PC-3 (cell line): ENCODE data around the gene GALNT3. TPM values are rescaled to one million over a fixed set of nuclear protein-coding genes. Genes with fewer than 3 reads are reported as not detected.

Experiments used
- ATAC-seq: fragments of 200-7000 bp; cut with Tn5 transposase; 2 replicates; pipeline ENCODE4 v1.9.1; 2020; ENCODE audit warnings: mild to moderate bottlenecking, moderate library complexity
- BruUV-seq: library from RNA; stranded (reverse); fragments of 400-500 nt; replicated peaks from 2 replicates; lab custom pipeline; 2021; lab: Mats Ljungman, UMichigan
- CTCF ChIA-PET: fragments of 300-600 bp; sonication (Branson Sonifier 250); formaldehyde crosslinking; loops from one replicate; lab custom pipeline; 2022; ENCODE audit warnings: antibody characterized with exemption; lab: Charles Lee
- POLR2A ChIA-PET: fragments of 300-600 bp; sonication (Branson Sonifier 250); formaldehyde crosslinking; loops from one replicate; lab custom pipeline; 2022; ENCODE audit warnings: antibody characterized with exemption; ENCODE audit not compliant: unreplicated experiment; lab: Charles Lee
- DNase-seq: peaks from one replicate; pipeline ENCODE4 v3.0.0-alpha.2; 2015
- H2AFZ ChIP-seq: fragments of 300-600 bp; sonication (generic); 2 replicates; pipeline ENCODE4 v1.6.0; 2016; ENCODE audit warnings: antibody characterized with exemption, low read length
- H3F3A ChIP-seq: fragments of 300-600 bp; sonication (generic); one replicate; pipeline ENCODE4 v1.6.0; 2017; ENCODE audit warnings: antibody characterized with exemption, low read length, control low read depth, mild to moderate bottlenecking; ENCODE audit not compliant: unreplicated experiment
- H3K27ac ChIP-seq: fragments of 300-600 bp; sonication (generic); 2 replicates; pipeline ENCODE4 v1.5.1; 2016; ENCODE audit warnings: mild to moderate bottlenecking, low read length
- H3K27me3 ChIP-seq: fragments of 300-600 bp; sonication (generic); 2 replicates; pipeline ENCODE4 v1.6.1; 2016; ENCODE audit warnings: low read length, mixed read lengths
- H3K36me3 ChIP-seq: fragments of 300-600 bp; sonication (generic); 2 replicates; pipeline ENCODE4 v1.6.1; 2016; ENCODE audit warnings: low read depth, mixed run types, low read length, mixed read lengths
- H3K4me1 ChIP-seq: fragments of 300-600 bp; sonication (generic); 2 replicates; pipeline ENCODE4 v1.5.1; 2016; ENCODE audit warnings: low read length; ENCODE audit not compliant: insufficient read depth
- H3K4me2 ChIP-seq: fragments of 300-600 bp; sonication (generic); 2 replicates; pipeline ENCODE4 v1.6.0; 2016; ENCODE audit warnings: low read length
- H3K4me3 ChIP-seq: fragments of 300-600 bp; sonication (generic); 2 replicates; pipeline ENCODE4 v1.5.1; 2016; ENCODE audit warnings: mild to moderate bottlenecking, low read length, mixed read lengths
- H3K79me2 ChIP-seq: fragments of 300-600 bp; sonication (generic); 2 replicates; pipeline ENCODE4 v1.6.1; 2017; ENCODE audit warnings: low read length, mixed read lengths
- H3K9ac ChIP-seq: fragments of 300-600 bp; sonication (generic); 2 replicates; pipeline ENCODE4 v1.6.0; 2016; ENCODE audit warnings: mild to moderate bottlenecking, low read length
- H3K9me2 ChIP-seq: fragments of 300-600 bp; sonication (generic); replicated peaks from 2 replicates; pipeline ENCODE4 v1.6.1; 2016; ENCODE audit warnings: mixed run types, low read length, mixed read lengths
- H3K9me3 ChIP-seq: fragments of 300-600 bp; sonication (generic); 2 replicates; pipeline ENCODE4 v1.6.1; 2016; ENCODE audit warnings: low read length, mixed read lengths
- H4K20me1 ChIP-seq: fragments of 300-600 bp; sonication (generic); 2 replicates; pipeline ENCODE4 v1.6.1; 2016; ENCODE audit warnings: low read length, mixed read lengths
- EZH2 ChIP-seq: fragments of 300-600 bp; sonication (generic); IDR thresholded peaks from one replicate; pipeline ENCODE4 v1.6.1; 2017; ENCODE audit warnings: antibody characterized with exemption, mild to moderate bottlenecking, low read length; ENCODE audit not compliant: unreplicated experiment
- EZH2phosphoT487 ChIP-seq: fragments of 300-600 bp; sonication (generic); IDR thresholded peaks from 2 replicates; pipeline ENCODE4 v1.6.1; 2018; ENCODE audit warnings: mild to moderate bottlenecking, antibody characterized with exemption, low read length, borderline replicate concordance
- intact Hi-C: fragments of 100-400 bp; cut with micrococcal nuclease; formaldehyde crosslinking; loops from 2 replicates; pipeline ENCODE4 v1.9.0; 2023
- total RNA-seq: library from RNA; depleted of rRNA; stranded (reverse); fragments of >200 nt; gene quantifications from 2 replicates; pipeline ENCODE4 v1.2.3, GENCODE V29; 2014
- TF ChIP-seq, protein P1 (sequence below): fragments of 300-600 bp; sonication (generic); conservative IDR thresholded peaks from 2 replicates; pipeline ENCODE4 v1.5.1; 2017; ENCODE audit warnings: antibody characterized with exemption, low read depth, mild to moderate bottlenecking, low read length

GALNT3 gene
- total RNA-seq, 1 experiment from 2014 or later: 44.8 TPM

DNA sequence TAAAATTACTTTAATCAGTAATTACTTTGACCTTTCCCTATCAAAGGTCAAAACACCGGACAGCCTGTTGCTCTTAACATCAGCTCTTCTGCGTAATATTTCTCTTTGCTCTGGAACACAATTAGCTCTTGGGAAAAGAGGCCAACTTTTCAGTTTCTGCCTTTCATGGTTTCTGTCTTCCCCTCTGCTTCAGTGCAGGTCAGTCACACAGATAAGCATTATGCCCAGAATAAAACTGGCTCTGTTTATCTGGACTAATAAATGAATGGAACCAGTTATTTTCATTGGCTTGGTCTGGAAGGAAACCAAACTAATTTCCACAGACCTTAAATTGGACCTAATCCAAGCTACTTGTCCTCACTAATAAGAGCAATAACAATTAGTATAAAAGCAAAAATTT, 26.2 kb upstream of the GALNT3 start:
- ATAC-seq (no peak), DNase-seq (no peak)
- H3K4me2 ChIP-seq: no peak overlapping the region
- POLR2A ChIA-PET: interaction anchor here (0.6 kb wide), 1 partner anchor 63 kb away, joined by 3 read pairs; no protein-coding TSS in a partner anchor
- BruUV-seq: no TSS peak
- H3K79me2 ChIP-seq: no peaks in the 10 kb centered on the region
- H3K4me3 ChIP-seq: no peak overlapping the region
- H4K20me1 ChIP-seq: no peaks in the 10 kb centered on the region
- H3K36me3 ChIP-seq: no peaks in the 10 kb centered on the region
- H3K4me1 ChIP-seq: peaks cover 4% of the 10 kb centered on the region; the same call in 1 of the 2 replicates
- H3K27ac ChIP-seq: no peak overlapping the region
- no peak overlapping the region for H3K9ac ChIP-seq
- no peaks in the 10 kb centered on the region for H3K27me3 ChIP-seq
- no peaks in the 10 kb centered on the region for H3K9me3 ChIP-seq
- CTCF ChIA-PET: interaction anchor here (0.6 kb wide), 1 partner anchor 54 kb away, joined by 3 read pairs; no protein-coding TSS in a partner anchor
- no peaks in the 10 kb centered on the region for H3K9me2 ChIP-seq
- no peaks in the 10 kb centered on the region for H3F3A ChIP-seq
- intact Hi-C loops: no loop called here
- TF ChIP-seq EZH2phosphoT487: no peak
- no peak for TF ChIP-seq EZH2
- TF ChIP-seq, protein P1, sequence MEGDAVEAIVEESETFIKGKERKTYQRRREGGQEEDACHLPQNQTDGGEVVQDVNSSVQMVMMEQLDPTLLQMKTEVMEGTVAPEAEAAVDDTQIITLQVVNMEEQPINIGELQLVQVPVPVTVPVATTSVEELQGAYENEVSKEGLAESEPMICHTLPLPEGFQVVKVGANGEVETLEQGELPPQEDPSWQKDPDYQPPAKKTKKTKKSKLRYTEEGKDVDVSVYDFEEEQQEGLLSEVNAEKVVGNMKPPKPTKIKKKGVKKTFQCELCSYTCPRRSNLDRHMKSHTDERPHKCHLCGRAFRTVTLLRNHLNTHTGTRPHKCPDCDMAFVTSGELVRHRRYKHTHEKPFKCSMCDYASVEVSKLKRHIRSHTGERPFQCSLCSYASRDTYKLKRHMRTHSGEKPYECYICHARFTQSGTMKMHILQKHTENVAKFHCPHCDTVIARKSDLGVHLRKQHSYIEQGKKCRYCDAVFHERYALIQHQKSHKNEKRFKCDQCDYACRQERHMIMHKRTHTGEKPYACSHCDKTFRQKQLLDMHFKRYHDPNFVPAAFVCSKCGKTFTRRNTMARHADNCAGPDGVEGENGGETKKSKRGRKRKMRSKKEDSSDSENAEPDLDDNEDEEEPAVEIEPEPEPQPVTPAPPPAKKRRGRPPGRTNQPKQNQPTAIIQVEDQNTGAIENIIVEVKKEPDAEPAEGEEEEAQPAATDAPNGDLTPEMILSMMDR: no peak
- no peak overlapping the region for H2AFZ ChIP-seq

DNA sequence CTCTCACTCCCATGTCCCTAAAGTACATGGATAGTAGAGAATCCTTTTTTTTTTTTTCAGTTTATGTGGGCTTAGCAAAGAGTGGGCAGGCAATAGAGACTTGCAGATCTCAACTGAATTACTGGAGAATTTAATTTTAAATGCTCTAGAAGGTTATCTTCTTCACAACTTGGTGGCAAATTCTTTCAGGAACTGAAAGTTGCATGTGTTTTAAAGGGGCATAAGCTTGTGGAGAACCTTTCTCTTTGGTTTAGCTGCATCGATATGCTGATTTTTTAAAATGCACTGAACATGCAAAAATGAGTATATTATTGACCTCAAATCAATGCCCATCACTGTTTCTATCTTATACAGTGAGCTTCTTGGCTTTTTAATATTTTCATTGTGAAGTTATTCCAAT, 24.9 kb upstream of the GALNT3 start:
- no peaks in the 10 kb centered on the region for H3K36me3 ChIP-seq
- H3K4me2 ChIP-seq: no peak overlapping the region
- H3K4me3 ChIP-seq: no peak overlapping the region
- no peak overlapping the region for H2AFZ ChIP-seq
- H4K20me1 ChIP-seq: no peaks in the 10 kb centered on the region
- H3K27ac ChIP-seq: no peak overlapping the region
- POLR2A ChIA-PET: interaction anchor here (0.7 kb wide), 1 partner anchor 42 kb away, joined by 20 read pairs; no protein-coding TSS in a partner anchor
- no peaks in the 10 kb centered on the region for H3K4me1 ChIP-seq
- CTCF ChIA-PET: no interaction called here
- TF ChIP-seq EZH2phosphoT487: no peak
- no peak for TF ChIP-seq EZH2
- TF ChIP-seq, protein P1: no peak
- no peak for DNase-seq
- ATAC-seq: no peak
- H3K79me2 ChIP-seq: no peaks in the 10 kb centered on the region
- no peaks in the 10 kb centered on the region for H3F3A ChIP-seq
- no peaks in the 10 kb centered on the region for H3K9me3 ChIP-seq
- H3K27me3 ChIP-seq: no peaks in the 10 kb centered on the region
- no peak overlapping the region for H3K9ac ChIP-seq
- intact Hi-C loops: no loop called here
- no TSS peak for BruUV-seq
- no peaks in the 10 kb centered on the region for H3K9me2 ChIP-seq

DNA sequence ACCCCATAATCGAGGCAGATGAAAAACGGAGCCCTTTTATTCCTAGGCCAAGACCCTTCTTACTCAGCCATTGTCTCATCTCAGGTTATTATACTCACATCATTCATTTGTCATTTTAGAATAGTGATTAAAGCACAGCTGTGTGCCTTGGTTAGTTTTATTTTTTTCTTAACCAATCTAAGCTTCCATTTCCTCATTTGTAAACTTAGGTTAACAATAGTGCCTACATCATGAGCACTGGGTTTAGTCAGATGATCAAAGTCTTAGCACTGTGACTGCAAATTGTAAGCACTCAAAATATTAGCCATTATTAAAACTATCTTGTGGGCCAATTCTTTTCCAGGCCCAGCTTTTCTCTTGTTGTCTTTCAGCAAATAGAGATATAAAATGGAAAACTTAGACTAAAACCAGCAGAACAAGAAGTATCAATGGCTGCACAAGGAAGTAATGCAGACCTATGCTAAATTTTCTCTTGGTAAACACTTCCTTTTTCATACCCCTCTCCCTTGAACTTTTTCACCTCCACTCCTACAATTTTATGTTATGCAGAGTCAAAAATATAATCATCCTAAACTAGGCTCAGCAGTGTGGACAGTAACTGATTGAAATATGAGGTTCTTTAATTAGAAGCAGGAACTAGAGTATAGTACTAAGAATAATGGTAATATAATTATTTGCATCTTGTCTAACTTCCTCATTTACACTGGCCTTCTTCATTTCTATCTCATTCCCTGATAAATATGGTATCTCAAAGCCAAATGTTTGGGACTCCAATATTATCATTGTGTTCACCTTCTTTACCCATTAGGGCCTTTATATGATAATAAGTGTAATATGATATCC, 21.5 kb upstream of the GALNT3 start:
- Histone ChIP-seq H3K4me2 (no peak overlapping the region), H3K4me3 (no peak overlapping the region), H3F3A (no peaks in the 10 kb centered on the region), H3K27ac (no peak overlapping the region), H3K36me3 (no peaks in the 10 kb centered on the region), H3K27me3 (no peaks in the 10 kb centered on the region), H2AFZ (no peak overlapping the region), H3K9ac (no peak overlapping the region), H3K79me2 (no peaks in the 10 kb centered on the region), H3K4me1 (no peaks in the 10 kb centered on the region), H3K9me3 (no peaks in the 10 kb centered on the region), H3K9me2 (no peaks in the 10 kb centered on the region), H4K20me1 (no peaks in the 10 kb centered on the region)
- intact Hi-C loops: no loop called here
- ATAC-seq (no peak), DNase-seq (no peak)
- CTCF ChIA-PET: no interaction called here
- TF ChIP-seq EZH2phosphoT487 (no peak), EZH2 (no peak)
- TF ChIP-seq, protein P1: no peak
- BruUV-seq: no TSS peak
- POLR2A ChIA-PET: no interaction called here
